Activated CD8-positive, alpha-beta memory T cell treated with anti-CD3 and anti-CD28 coated beads, Interleukin-2, amount 50 U/mL, for 24 hours (primary cell): ENCODE measurements around the gene TTC28.
"Not testable (repeated sequence)": the region's sequence is repeated elsewhere in the genome, so short reads cannot be mapped to it uniquely, and the experiment has no call there.

Source experiments
- DNase-seq: peaks from one replicate; pipeline ENCODE4 v3.0.0-alpha.2; 2020; ENCODE audit errors: extremely low read depth

Gene TTC28

DNA sequence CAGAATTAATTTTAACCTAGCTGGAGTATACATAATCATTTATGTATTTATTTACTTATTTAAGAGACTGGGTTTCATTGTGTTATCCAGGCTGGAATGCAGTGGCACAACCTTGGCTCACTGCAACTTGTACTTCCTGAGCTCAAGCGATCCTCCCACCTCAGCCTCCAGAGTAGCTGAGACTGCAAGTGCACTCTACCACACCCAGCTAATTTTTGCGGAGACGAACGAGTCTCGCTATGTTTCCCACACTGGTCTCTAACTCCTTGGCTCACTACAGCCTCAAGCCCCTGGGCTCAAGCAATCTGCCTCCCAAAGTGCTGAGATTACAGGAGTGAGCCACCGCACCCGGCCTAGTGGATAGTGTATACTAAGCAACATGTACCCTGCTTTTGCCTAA is 1.5 kb downstream of the TTC28 start:
- DNase-seq = not testable (repeated sequence)

- no peak for DNase-seq
These were observed 5.5 kb downstream of the TTC28 start for GRCh38 chr22:28674121-28674563.

DNA sequence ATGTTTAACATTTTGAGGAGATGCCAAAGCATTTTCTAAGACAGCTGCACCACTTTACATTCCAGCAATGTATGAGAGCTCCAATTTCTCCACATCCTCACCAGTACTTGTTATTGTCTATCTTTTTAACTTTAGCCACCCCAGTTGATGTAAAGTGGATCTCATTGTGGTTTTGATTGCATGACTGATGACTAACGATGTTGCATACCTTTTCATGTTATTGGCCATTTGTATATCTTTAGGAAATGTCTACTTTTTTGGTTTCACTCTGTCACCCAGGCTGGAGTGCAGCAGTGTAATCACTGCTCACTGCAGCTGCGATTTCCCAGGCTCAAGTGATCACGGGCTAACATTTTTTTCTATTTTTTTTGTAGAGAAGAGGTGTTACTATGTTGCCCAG is 8.9 kb downstream of the TTC28 start:
- DNase-seq = no peak

DNA sequence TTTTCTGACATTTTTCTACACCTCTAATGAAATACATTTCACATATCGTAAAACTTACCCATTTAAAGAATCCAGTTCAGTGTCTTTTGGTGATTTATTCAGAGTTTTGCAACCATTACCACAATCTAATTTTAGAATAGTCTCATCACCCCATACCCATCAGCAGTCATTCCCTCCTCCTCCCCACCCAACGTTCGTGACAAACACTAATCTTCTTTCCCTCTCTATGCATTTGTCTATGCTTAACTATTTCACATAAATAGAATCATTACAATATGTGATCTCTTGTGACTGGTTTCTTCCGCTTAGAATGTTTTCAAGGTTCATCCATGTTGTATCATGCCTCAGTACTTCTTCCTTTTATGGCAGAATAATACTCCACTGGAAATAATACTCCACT is 9.5 kb downstream of the TTC28 start:
- DNase-seq = no peak

DNA sequence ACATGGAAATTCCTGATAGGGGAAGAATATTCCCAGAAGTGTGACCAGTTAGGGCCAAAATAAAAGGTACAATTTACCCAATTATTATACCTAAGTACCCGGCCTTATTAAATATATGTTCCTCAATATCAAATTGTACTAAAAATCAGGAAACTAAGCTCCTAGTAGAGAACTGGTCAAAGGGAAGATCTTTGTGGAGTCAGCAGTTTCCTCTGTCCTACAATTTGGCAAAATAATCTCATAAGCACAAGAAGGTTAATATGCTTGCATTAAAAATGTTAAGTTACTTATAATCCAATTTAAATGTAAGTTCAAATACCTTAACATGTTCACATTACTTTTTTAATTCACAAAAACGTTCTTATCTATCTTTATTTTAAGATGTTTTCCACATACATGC is 10.3 kb downstream of the TTC28 start:
- DNase-seq = no peak

DNA sequence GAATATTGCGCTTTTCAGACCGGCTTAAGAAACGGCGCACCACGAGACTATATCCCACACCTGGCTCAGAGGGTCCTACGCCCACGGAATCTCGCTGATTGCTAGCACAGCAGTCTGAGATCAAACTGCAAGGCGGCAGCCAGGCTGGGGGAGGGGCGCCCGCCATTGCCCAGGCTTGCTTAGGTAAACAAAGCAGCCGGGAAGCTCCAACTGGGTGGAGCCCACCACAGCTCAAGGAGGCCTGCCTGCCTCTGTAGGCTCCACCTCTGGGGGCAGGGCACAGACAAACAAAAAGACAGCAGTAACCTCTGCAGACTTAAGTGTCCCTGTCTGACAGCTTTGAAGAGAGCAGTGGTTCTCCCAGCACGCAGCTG is 16.1 kb downstream of the TTC28 start:
- not testable (repeated sequence) for DNase-seq

DNA sequence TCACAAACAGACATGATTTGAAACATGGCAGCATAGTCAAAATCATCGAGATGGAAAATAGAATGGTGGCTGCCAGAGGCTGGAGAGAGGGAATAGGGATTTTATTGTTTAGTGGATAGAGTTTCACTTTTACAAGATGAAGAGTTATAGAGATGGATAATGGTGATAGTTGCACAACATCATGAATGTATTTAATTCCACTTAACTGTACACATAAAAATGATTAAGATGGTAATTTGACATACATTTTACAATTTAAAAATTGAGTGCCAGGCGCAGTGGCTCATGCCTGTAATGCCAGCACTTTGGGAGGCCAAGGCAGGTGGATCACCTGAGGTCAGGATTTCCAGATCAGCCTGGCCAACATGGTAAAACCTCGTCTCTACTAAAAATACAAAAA is 21.2 kb downstream of the TTC28 start:
- DNase-seq = no peak

DNA sequence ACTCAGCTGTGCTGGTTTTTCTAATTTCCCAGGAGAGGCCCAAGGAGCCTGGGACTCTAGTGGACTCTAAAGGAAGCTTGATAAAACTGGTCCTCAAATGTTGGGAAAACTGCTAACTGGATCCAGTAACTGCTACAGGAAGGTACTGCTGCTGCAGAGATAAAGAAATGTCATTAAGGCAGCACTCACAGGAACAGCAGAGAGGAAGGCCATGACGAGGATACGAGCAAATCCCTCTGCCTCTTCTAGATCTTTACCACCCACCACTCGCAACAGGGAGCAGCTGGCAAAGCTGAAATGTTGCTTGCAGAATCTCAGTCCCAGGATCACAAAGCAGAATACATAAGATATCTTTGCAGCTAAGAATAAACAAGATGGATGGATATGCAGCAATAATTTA is 23.5 kb downstream of the TTC28 start:
- no peak for DNase-seq

DNA sequence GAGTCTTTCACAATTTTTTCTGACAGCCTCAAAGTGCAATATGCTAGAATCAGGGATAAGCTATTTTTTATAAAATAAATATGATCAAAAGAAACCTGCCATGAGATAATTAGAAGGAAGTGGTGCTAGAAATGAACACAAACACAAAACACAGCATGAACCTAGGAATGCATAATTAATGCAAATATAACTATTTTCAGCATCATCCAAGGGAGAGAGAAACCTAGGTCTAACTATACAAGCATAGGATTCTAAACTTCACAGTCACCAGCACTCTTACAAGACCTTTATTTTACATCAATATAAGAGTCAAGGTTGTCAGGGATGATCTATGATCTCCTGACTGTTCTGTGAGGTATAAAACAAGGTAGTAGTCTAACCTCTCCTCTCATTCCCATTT is 29.2 kb downstream of the TTC28 start:
- DNase-seq = no peak

DNA sequence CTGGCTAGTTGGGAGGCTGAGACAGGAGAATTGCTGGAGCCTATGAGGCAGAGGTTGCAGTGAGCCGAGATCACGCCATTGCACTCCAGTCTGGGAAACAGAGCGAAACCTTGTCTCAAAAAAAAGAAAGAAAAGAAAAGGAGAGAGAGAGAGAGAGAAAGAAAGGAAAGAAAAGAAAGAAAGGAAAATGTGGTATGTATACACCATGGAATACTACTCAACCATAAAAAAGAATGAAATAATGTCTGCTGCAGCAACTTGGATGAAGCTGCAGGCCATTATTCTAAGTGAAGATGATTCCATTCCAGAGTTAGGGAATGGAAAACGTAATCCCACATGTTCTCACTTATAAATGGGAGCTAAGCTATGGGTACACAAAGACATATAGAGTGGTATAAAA is 30.8 kb downstream of the TTC28 start:
- DNase-seq = no peak

- no peak for DNase-seq
These were observed 32.4 kb downstream of the TTC28 start for GRCh38 chr22:28647216-28647615.

- DNase-seq = no peak
These were observed 40.3 kb downstream of the TTC28 start for GRCh38 chr22:28639321-28639720.

DNA sequence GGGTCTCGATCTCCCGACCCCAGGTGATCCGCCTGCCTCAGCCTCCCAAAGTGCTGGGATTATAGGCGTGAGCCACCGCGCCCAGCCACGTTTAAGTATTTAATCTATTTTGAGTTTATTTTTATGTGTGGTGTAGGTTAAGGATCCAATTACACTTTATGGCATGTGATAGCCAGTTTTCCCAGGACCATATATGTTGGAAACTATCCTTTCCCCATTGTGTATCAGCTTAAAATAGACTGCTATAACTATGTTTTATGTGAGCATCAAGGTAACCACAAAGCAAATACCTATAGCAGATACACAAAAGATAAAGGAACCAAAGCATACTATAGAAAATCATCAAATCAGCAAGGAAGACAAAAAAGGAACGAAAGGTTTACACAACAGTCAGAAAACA is 42.4 kb downstream of the TTC28 start:
- no peak for DNase-seq

DNA sequence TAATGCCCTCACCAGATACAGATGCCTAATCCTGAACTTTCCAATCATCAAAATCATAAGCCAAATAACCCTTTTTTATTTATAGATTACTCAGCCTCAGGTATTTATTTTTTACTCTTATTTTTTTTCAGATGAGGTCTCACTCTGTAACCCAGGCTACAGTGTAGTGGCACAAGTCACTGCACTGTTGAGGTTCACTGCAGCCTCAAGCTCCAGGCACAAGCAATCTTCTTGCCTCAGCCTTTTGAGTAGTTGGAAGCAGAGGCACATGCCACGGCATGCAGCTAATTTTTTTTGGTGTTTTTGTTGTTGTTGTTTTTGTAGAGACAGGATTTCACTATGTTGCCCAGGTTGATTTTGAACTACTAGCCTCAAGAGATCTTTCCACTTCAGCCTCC is 49.5 kb downstream of the TTC28 start:
- DNase-seq = no peak

DNA sequence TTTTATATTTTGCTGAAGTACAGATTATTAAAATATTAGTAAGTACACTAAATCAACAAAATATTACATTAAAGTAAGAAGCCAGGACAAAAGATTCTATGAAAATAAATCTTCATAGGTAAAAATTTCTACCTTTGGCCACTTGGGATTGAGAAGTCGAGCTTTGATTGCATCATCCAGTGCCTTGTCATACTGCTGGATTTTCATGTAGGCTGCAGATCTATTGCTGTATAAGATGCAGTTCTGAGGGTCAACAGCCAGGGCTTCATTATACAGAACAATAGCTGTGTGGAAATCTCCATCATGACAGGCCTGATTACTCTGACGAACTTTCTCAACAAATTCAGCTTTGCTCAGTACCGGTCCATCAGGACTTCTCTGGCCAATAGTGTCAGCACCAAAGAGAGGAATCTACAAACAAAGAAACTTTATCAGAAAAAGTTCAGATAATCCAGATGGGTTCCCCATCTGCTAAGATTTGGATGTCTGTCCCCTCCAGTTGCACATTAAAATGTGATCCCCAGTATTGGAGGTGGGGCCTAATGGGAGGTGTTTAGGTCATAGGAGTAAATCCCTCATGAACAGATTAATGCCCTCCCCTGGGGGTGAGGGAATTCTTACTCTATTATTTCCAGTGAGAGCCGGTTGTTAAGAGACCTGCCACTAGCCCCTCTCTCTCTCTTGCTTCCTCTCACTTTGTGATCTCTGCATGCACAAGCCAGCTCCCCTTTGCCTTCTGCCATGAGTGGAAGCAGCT is 50.0 kb downstream of the TTC28 start:
- DNase-seq = no peak

DNA sequence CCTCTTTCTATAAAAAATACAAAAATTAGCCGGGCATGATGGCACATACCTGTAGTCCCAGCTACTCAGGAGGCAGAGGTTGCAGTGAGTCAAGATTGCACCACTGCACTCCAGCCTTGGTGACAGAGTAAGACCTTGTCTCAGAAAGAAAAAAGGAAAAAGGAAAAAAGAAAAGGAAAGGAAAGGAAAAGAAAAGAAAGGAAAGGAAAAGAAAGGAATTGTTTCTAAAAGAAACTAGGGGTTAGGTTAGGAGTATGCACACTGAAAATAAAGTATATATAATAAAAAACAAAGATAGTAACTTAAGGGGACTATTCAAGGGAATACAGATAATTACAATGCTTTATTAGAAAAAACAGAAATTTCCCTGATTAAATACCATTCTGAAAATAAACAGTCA is 50.9 kb downstream of the TTC28 start:
- no peak for DNase-seq

GRCh38 chr22:28627791-28628190 is 51.8 kb downstream of the TTC28 start:
- no peak for DNase-seq

GRCh38 chr22:28620244-28620922 is 59.3 kb downstream of the TTC28 start:
- no peak for DNase-seq

- no peak for DNase-seq
These were observed 60.4 kb downstream of the TTC28 start for GRCh38 chr22:28619236-28619635.

GRCh38 chr22:28615423-28615822 is 64.2 kb downstream of the TTC28 start:
- DNase-seq = not testable (repeated sequence)

DNA sequence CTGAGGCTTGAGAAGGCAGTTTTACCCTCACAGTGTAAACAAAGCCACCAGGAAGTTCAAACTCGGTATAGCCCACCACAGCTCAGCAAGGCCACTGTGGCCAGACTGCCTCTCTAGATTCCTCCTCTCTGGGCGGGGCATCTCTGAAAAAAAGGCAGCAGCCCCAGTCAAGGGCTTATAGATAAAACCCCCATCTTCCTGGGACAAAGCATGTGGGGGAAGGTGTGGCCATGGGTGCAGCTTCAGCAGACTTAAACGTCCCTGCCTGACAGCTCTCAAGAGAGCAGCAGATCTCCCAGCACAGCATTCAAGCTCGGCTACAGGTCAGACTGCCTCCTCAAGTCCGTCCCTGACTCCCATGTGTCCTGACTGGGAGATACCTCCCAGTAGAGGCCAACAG is 69.7 kb downstream of the TTC28 start:
- DNase-seq = no peak

DNA sequence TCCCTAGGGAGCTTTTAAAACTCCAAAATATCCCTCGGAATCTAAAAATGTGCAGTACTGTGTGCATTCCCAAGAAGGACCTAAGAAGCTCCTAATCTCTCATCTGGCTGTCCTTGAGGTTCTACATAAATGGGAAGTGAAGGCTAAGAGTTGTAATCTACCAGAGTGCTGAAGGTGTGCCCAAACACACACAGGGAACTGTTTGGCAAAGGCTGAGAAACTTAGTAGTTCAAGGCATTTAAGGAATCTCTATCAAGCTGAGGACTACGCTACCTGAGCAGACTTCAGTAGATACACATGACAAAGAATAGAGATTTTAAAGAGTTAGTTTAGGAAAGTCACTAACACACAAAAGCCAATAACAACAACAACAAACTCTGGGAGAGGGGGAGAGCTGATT is 71.1 kb downstream of the TTC28 start:
- no peak for DNase-seq

- no peak for DNase-seq
These were observed 71.8 kb downstream of the TTC28 start for GRCh38 chr22:28607795-28608194.
